MM.1S (cell line): ENCODE data around the gene OTULIN.
A peak's percentile ranks its signal among the peaks of the same experiment; 100 is the strongest.

Experiments
- DNase-seq: peaks from one replicate; pipeline ENCODE4 v3.0.0-alpha.2; 2015
- H2AFZ ChIP-seq: fragments of 300-600 bp; sonication (generic); 2 replicates; pipeline ENCODE4 v1.6.0; 2016; ENCODE audit warnings: antibody characterized with exemption, low read length
- H3F3A ChIP-seq: fragments of 300-600 bp; sonication (generic); 2 replicates; pipeline ENCODE4 v1.6.1; 2016; ENCODE audit warnings: mild to moderate bottlenecking, antibody characterized with exemption, low read length, moderate library complexity, mixed read lengths; ENCODE audit not compliant: insufficient read depth
- H3K27ac ChIP-seq: fragments of 300-600 bp; sonication (generic); 2 replicates; pipeline ENCODE4 v1.5.1; 2016; ENCODE audit warnings: mild to moderate bottlenecking, low read length
- H3K27me3 ChIP-seq: fragments of 300-600 bp; sonication (generic); replicated peaks from 2 replicates; pipeline ENCODE4 v1.6.0; 2016; ENCODE audit warnings: low read length; ENCODE audit not compliant: insufficient read depth
- H3K36me3 ChIP-seq: fragments of 300-600 bp; sonication (generic); replicated peaks from 2 replicates; pipeline ENCODE4 v1.6.1; 2016; ENCODE audit warnings: mild to moderate bottlenecking, low read length, mixed read lengths; ENCODE audit not compliant: insufficient read depth
- H3K4me1 ChIP-seq: fragments of 300-600 bp; sonication (generic); 2 replicates; pipeline ENCODE4 v1.6.1; 2016; ENCODE audit warnings: low read length, mixed read lengths
- H3K4me2 ChIP-seq: fragments of 300-600 bp; sonication (generic); 2 replicates; pipeline ENCODE4 v1.6.0; 2016; ENCODE audit warnings: low read depth, low read length
- H3K4me3 ChIP-seq: fragments of 300-600 bp; sonication (generic); 2 replicates; pipeline ENCODE4 v1.5.1; 2016; ENCODE audit warnings: low read length, mixed read lengths
- H3K79me2 ChIP-seq: fragments of 300-600 bp; sonication (generic); 2 replicates; pipeline ENCODE4 v1.6.1; 2016; ENCODE audit warnings: mixed run types, low read length, mixed read lengths
- H3K9ac ChIP-seq: fragments of 300-600 bp; sonication (generic); 2 replicates; pipeline ENCODE4 v1.6.1; 2016; ENCODE audit warnings: low read length, mixed read lengths
- H3K9me2 ChIP-seq: fragments of 300-600 bp; sonication (generic); replicated peaks from 2 replicates; pipeline ENCODE4 v1.6.1; 2016; ENCODE audit warnings: mild to moderate bottlenecking, low read length, mixed read lengths; ENCODE audit not compliant: insufficient read depth
- H3K9me3 ChIP-seq: fragments of 300-600 bp; sonication (generic); replicated peaks from 2 replicates; pipeline ENCODE4 v1.6.1; 2016; ENCODE audit warnings: mild to moderate bottlenecking, low read length, mixed read lengths; ENCODE audit not compliant: insufficient read depth
- H4K20me1 ChIP-seq: fragments of 300-600 bp; sonication (generic); 2 replicates; pipeline ENCODE4 v1.6.1; 2016; ENCODE audit warnings: mild to moderate bottlenecking, low read length, moderate library complexity, mixed read lengths; ENCODE audit not compliant: insufficient read depth
- EZH2 ChIP-seq: fragments of 300-600 bp; sonication (generic); optimal IDR thresholded peaks from 2 replicates; pipeline ENCODE3; 2017; ENCODE audit warnings: low read depth, mild to moderate bottlenecking, antibody characterized with exemption, low read length, mixed read lengths
- EZH2phosphoT487 ChIP-seq: fragments of 300-600 bp; sonication (generic); IDR thresholded peaks from 2 replicates; pipeline ENCODE4 v1.6.1; 2018; ENCODE audit warnings: antibody characterized with exemption, low read length
- TF ChIP-seq, protein P1 (sequence below): fragments of 300-600 bp; sonication (generic); IDR thresholded peaks from 2 replicates; pipeline ENCODE4 v1.5.1; 2016; ENCODE audit warnings: antibody characterized with exemption, low read length, mixed read lengths

Gene OTULIN

DNA sequence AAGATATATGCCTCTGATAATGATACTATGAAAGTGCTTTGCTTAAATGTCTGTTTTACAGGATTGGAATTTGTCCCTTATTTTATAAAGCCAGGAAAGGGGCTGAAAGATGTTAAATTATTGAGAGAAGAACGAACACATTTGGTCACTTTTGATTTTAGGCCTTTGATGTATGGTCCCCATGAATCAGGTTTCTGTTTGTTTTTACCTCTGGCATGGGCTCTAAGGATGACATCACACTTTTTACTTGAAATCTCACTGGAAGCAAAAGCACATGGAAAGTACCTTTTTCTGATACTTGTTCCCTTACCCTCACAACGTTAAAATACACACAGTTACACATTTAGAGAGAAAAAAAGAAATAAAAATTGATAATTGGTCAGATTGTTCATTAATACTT lies 6.9 kb downstream of the OTULIN start:
- Histone ChIP-seq H3K9ac (no peak overlapping the region), H2AFZ (no peak overlapping the region), H3K9me3 (no peaks in the 10 kb centered on the region), H3K27ac (no peak overlapping the region), H3K9me2 (no peaks in the 10 kb centered on the region), H3K79me2 (peaks cover 100% of the 10 kb centered on the region), H3K4me2 (no peak overlapping the region), H3K4me1 (peaks cover 52% of the 10 kb centered on the region), H3F3A (peaks cover 24% of the 10 kb centered on the region), H3K36me3 (no peaks in the 10 kb centered on the region; the same call in 1 of the 2 replicates), H3K4me3 (no peak overlapping the region), H4K20me1 (peaks cover 25% of the 10 kb centered on the region), H3K27me3 (no peaks in the 10 kb centered on the region)
- DNase-seq: peak; percentile 34
- no peak for TF ChIP-seq EZH2
- TF ChIP-seq, protein P1, sequence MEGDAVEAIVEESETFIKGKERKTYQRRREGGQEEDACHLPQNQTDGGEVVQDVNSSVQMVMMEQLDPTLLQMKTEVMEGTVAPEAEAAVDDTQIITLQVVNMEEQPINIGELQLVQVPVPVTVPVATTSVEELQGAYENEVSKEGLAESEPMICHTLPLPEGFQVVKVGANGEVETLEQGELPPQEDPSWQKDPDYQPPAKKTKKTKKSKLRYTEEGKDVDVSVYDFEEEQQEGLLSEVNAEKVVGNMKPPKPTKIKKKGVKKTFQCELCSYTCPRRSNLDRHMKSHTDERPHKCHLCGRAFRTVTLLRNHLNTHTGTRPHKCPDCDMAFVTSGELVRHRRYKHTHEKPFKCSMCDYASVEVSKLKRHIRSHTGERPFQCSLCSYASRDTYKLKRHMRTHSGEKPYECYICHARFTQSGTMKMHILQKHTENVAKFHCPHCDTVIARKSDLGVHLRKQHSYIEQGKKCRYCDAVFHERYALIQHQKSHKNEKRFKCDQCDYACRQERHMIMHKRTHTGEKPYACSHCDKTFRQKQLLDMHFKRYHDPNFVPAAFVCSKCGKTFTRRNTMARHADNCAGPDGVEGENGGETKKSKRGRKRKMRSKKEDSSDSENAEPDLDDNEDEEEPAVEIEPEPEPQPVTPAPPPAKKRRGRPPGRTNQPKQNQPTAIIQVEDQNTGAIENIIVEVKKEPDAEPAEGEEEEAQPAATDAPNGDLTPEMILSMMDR: no peak
- TF ChIP-seq EZH2phosphoT487: no peak

DNA sequence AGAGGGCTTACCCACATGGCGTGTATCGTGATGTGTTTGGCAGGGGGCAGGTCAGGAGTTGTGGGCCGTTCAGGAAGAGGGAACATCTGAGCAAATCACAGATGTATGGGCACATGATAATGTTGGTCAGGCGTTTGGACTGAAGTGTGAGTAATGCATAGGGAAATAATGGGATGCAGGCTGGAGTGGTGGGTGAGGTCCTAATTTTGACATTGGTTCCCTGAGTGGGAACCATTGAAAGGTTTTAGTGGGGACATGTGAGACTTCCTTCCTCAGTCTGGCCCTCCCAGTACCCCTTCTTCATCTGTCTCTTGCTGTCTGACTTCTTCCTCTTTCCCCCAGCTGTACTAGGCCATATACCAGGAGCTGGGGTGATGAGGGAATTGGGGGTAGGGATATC lies 7.6 kb downstream of the OTULIN start:
- Histone ChIP-seq H3K4me3 (no peak overlapping the region), H3K27me3 (no peaks in the 10 kb centered on the region), H3K36me3 (no peaks in the 10 kb centered on the region; the same call in 1 of the 2 replicates), H3K79me2 (peaks cover 100% of the 10 kb centered on the region), H3K9ac (no peak overlapping the region), H3K9me2 (no peaks in the 10 kb centered on the region), H3K9me3 (no peaks in the 10 kb centered on the region), H4K20me1 (peaks cover 20% of the 10 kb centered on the region), H3F3A (peaks cover 24% of the 10 kb centered on the region), H2AFZ (no peak overlapping the region), H3K4me1 (peaks cover 47% of the 10 kb centered on the region), H3K27ac (no peak overlapping the region), H3K4me2 (no peak overlapping the region)
- TF ChIP-seq, protein P1: no peak
- TF ChIP-seq EZH2phosphoT487 (no peak), EZH2 (no peak)
- no peak for DNase-seq

DNA sequence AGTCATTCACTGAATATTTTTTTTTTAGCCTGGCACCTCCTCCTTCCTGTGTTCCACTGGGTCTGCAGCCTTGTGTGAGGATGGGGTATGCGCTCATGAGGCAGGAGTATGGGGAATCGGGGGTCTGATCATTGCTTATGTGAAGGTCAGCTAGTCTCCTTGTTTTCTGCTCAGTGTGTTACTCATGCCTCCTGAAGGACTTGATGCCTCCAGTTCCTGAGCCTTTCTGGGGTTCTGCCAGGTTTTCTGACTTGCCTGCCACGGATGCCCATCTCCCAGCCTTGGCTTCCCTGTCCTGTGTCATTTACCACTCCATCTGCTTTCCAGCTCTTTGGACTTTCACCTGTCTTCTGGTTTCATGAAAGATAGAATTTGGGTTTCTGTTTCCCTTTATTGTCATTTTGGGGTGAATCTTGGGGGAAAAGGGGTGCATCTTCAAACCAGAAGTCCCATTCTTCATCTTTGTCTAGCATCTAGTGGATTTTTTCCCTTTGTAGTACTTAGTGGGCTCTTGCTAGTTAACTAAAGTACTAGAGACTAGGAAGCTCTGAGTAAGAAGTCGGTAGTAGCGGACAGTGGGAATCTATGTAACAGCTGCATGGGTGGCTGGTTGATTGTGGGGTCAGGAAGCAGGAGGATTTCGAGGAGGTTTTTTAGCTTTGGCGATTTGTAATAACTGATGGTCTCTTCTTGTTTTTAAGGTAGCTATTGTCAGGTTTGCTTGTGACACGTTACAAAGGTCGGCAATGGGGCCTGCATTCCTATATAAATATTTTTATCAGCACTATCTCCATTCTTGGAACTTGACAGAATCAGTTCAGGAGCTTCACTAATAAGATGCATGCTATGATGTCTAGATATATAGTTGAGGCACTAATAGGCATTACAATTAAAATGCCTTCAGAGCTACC lies 8.2 kb downstream of the OTULIN start:
- H3K4me3 ChIP-seq: no peak overlapping the region
- peaks cover 17% of the 10 kb centered on the region for H4K20me1 ChIP-seq
- no peak for DNase-seq
- H3K79me2 ChIP-seq: peaks cover 100% of the 10 kb centered on the region
- no peaks in the 10 kb centered on the region for H3K9me2 ChIP-seq
- peaks cover 43% of the 10 kb centered on the region for H3K4me1 ChIP-seq
- H2AFZ ChIP-seq: no peak overlapping the region
- H3K27ac ChIP-seq: no peak overlapping the region
- no peaks in the 10 kb centered on the region for H3K9me3 ChIP-seq
- H3K27me3 ChIP-seq: no peaks in the 10 kb centered on the region
- no peak for TF ChIP-seq EZH2phosphoT487
- TF ChIP-seq EZH2: no peak
- TF ChIP-seq, protein P1: no peak
- no peak overlapping the region for H3K9ac ChIP-seq
- no peak overlapping the region for H3K4me2 ChIP-seq
- no peaks in the 10 kb centered on the region; the same call in 1 of the 2 replicates for H3K36me3 ChIP-seq
- H3F3A ChIP-seq: peaks cover 24% of the 10 kb centered on the region
